PC-9 (cell line): ENCODE results near the gene ZSCAN26. TPM values are rescaled to one million over a fixed set of nuclear protein-coding genes. Genes with fewer than 3 reads are reported as not detected.
"Not testable (repeated sequence)": the region's sequence is repeated elsewhere in the genome, so short reads cannot be mapped to it uniquely, and the experiment has no call there.

Source experiments
- BruUV-seq: library from RNA; stranded (reverse); fragments of 400-500 nt; replicated peaks from 2 replicates; lab custom pipeline; 2021; lab: Mats Ljungman, UMichigan
- CTCF ChIA-PET: fragments of 300-600 bp; sonication (Branson Sonifier 250); formaldehyde crosslinking; loops from one replicate; lab custom pipeline; 2022; ENCODE audit warnings: antibody characterized with exemption; lab: Charles Lee
- POLR2A ChIA-PET: fragments of 300-600 bp; sonication (Branson Sonifier 250); formaldehyde crosslinking; loops from one replicate; lab custom pipeline; 2022; ENCODE audit warnings: antibody characterized with exemption; ENCODE audit not compliant: unreplicated experiment; lab: Charles Lee
- DNase-seq, 2 experiments: peaks; one replicate each; pipeline versions ENCODE4 v3.0.0 to v3.0.0-alpha.2; 2015 to 2022; ENCODE audit warnings: mixed read lengths in 1 of 2
- H2AFZ ChIP-seq: fragments of 200-600 bp; sonication (generic); 2 replicates; pipeline ENCODE4 v1.8.1; 2017; ENCODE audit warnings: antibody characterized with exemption
- H3F3A ChIP-seq: fragments of 200-600 bp; sonication (generic); 2 replicates; pipeline ENCODE4 v1.8.1; 2017; ENCODE audit warnings: antibody characterized with exemption, mild to moderate bottlenecking, low read depth; ENCODE audit not compliant: insufficient read depth
- H3K27ac ChIP-seq: fragments of 200-600 bp; sonication (generic); 2 replicates; pipeline ENCODE4 v1.6.1; 2016; ENCODE audit warnings: mixed run types
- H3K27me3 ChIP-seq: fragments of 200-600 bp; sonication (generic); 2 replicates; pipeline ENCODE4 v1.6.1; 2016; ENCODE audit warnings: low read depth, mixed run types; ENCODE audit not compliant: insufficient read depth
- H3K36me3 ChIP-seq: fragments of 200-600 bp; sonication (generic); 2 replicates; pipeline ENCODE4 v1.6.1; 2016; ENCODE audit warnings: low read depth, mixed run types
- H3K4me1 ChIP-seq: fragments of 200-600 bp; sonication (generic); replicated peaks from 2 replicates; pipeline ENCODE4 v1.6.1; 2016; ENCODE audit warnings: mixed run types; ENCODE audit not compliant: insufficient read depth
- H3K4me2 ChIP-seq: fragments of 200-600 bp; sonication (generic); 2 replicates; pipeline ENCODE4 v1.6.1; 2017; ENCODE audit warnings: mixed run types
- H3K4me3 ChIP-seq: fragments of 200-600 bp; sonication (generic); 2 replicates; pipeline ENCODE4 v1.6.1; 2016; ENCODE audit warnings: mixed run types
- H3K79me2 ChIP-seq: fragments of 200-600 bp; sonication (generic); 2 replicates; pipeline ENCODE4 v1.6.1; 2017; ENCODE audit warnings: low read depth, mixed run types
- H3K9me2 ChIP-seq: fragments of 200-600 bp; sonication (generic); 2 replicates; pipeline ENCODE4 v1.8.1; 2017; ENCODE audit warnings: mild to moderate bottlenecking; ENCODE audit not compliant: insufficient read depth
- H3K9me3 ChIP-seq: fragments of 200-600 bp; sonication (generic); 2 replicates; pipeline ENCODE4 v1.8.1; 2016; ENCODE audit warnings: low read depth; ENCODE audit not compliant: insufficient read depth
- H4K20me1 ChIP-seq: fragments of 200-600 bp; sonication (generic); 2 replicates; pipeline ENCODE4 v1.8.1; 2017; ENCODE audit not compliant: insufficient read depth
- CTCF ChIP-seq: fragments of 200-600 bp; sonication (generic); conservative IDR thresholded peaks from 2 replicates; pipeline ENCODE4 v1.6.1; 2017; ENCODE audit warnings: mixed run types, antibody characterized with exemption, mild to moderate bottlenecking, moderate library complexity
- EZH2 ChIP-seq: fragments of 200-600 bp; sonication (generic); IDR thresholded peaks from 2 replicates; pipeline ENCODE4 v1.8.0; 2017; ENCODE audit warnings: antibody characterized with exemption, low read depth
- intact Hi-C: fragments of 100-400 bp; cut with micrococcal nuclease; formaldehyde crosslinking; loops from one replicate; pipeline ENCODE4 v1.10.0; 2022; ENCODE audit not compliant: unreplicated experiment
- total RNA-seq: library from RNA; stranded (reverse); gene quantifications from 2 replicates; pipeline ENCODE4 v1.2.3, GENCODE V29; 2021

ZSCAN26 gene
- total RNA-seq, 1 experiment from 2014 or later: 14.8 TPM

DNA sequence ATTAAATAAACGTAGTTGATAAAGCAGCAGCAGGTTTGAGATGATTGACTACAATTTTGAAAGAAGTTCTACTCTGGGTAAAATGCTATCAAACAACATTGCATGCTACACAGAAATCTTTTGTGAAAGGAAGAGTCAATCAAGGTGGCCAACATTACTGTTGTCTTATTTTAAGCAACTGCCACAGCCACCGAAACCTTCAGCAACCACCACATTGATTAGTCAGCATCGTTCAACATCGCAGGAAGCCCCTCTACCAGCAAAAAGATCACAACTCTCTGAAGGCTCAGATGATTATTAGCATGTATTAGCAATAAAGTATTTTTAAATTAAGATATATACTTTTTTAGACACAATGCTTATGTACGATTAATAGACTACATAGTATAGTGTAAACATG, 28.4 kb downstream of the ZSCAN26 start:
- BruUV-seq: no TSS peak
- H3K4me3 ChIP-seq: no peak overlapping the region
- H3F3A ChIP-seq: no peaks in the 10 kb centered on the region
- H3K4me1 ChIP-seq: no peaks in the 10 kb centered on the region
- no peaks in the 10 kb centered on the region for H3K9me2 ChIP-seq
- H3K4me2 ChIP-seq: no peak overlapping the region
- H3K27ac ChIP-seq: no peak overlapping the region
- TF ChIP-seq CTCF (no peak), EZH2 (no peak)
- no peak overlapping the region for H2AFZ ChIP-seq
- no peak for DNase-seq
- no peaks in the 10 kb centered on the region for H3K27me3 ChIP-seq
- H4K20me1 ChIP-seq: no peaks in the 10 kb centered on the region
- POLR2A ChIA-PET: no interaction called here
- no peaks in the 10 kb centered on the region for H3K36me3 ChIP-seq
- 0 out of 2 replicates have a peak, but pooled peaks cover 7% of the 10 kb centered on the region for H3K9me3 ChIP-seq
- intact Hi-C loops: no loop called here
- CTCF ChIA-PET: no interaction called here
- H3K79me2 ChIP-seq: no peaks in the 10 kb centered on the region

DNA sequence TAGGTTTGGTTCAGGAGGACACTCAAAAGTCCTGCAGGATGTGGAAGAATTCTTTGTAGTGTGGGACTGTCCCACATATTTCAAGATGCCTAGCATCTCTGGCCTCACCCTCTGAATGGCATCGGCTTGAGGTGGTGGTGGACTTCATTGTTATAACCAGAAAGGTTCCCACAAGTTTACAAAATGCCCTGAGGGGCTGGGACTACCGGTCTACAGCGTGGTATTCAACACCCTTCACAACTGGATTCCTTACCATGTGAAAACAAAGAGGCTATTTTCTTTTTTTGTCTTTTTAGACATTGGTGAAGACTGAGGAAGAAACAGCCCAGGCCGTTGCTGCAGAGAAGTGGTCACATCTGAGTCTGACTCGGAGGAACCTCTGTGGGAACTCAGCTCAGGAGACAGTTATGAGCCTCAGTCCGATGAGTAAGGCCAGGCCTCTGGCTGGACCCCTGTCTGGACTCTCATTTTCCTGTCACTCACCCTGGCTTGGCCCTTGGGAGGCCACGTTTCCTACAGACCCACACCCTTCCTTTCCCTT, 29.6 kb downstream of the ZSCAN26 start:
- intact Hi-C loops: no loop called here
- CTCF ChIA-PET: no interaction called here
- no peaks in the 10 kb centered on the region for H4K20me1 ChIP-seq
- no peak overlapping the region for H3K4me3 ChIP-seq
- BruUV-seq: no TSS peak
- TF ChIP-seq EZH2 (no peak), CTCF (no peak)
- H3K4me2 ChIP-seq: no peak overlapping the region
- no peak overlapping the region for H2AFZ ChIP-seq
- 0 out of 2 replicates have a peak, but pooled peaks cover 5% of the 10 kb centered on the region for H3K9me3 ChIP-seq
- H3K4me1 ChIP-seq: no peaks in the 10 kb centered on the region
- no peaks in the 10 kb centered on the region for H3F3A ChIP-seq
- H3K9me2 ChIP-seq: no peaks in the 10 kb centered on the region
- H3K27me3 ChIP-seq: no peaks in the 10 kb centered on the region
- H3K27ac ChIP-seq: no peak overlapping the region
- POLR2A ChIA-PET: no interaction called here
- DNase-seq: no peak
- no peaks in the 10 kb centered on the region for H3K36me3 ChIP-seq
- no peaks in the 10 kb centered on the region for H3K79me2 ChIP-seq

- TF ChIP-seq CTCF (no peak), EZH2 (no peak)
- H3K36me3 ChIP-seq: no peaks in the 10 kb centered on the region
- BruUV-seq: no TSS peak
- ChIA-PET POLR2A (no interaction called here), CTCF (no interaction called here)
- H3K4me2 ChIP-seq: no peak overlapping the region
- intact Hi-C loops: no loop called here
- H4K20me1 ChIP-seq: no peaks in the 10 kb centered on the region
- H3K79me2 ChIP-seq: no peaks in the 10 kb centered on the region
- H2AFZ ChIP-seq: no peak overlapping the region
- no peak overlapping the region for H3K4me3 ChIP-seq
- H3K9me2 ChIP-seq: no peaks in the 10 kb centered on the region
- H3F3A ChIP-seq: no peaks in the 10 kb centered on the region
- no peaks in the 10 kb centered on the region for H3K4me1 ChIP-seq
- H3K27me3 ChIP-seq: no peaks in the 10 kb centered on the region
- H3K9me3 ChIP-seq: no peaks in the 10 kb centered on the region
- no peak for DNase-seq
- no peak overlapping the region for H3K27ac ChIP-seq
These were observed 36.6 kb downstream of the ZSCAN26 start for GRCh38 chr6:28303570-28303969.

DNA sequence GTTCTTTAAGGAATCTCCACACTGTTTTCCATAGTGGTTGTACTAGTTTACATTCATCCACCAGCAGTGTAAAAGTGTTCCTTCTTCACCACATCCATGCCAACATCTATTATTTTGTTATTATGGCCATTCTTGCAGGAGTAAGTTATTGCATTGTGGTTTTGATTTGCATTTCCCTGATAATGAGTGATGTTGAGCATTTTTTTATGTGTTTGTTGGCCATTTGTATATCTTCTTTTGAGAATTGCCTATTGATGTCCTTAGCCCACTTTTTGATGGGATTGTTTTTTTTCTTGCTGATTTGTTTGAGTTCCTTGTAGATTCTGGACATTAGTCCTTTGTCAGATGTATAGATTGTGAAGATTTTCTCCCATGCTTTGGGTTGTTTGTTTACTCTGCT, 39.4 kb downstream of the ZSCAN26 start:
- BruUV-seq, H3K36me3 ChIP-seq, H3K27me3 ChIP-seq, POLR2A ChIA-PET, intact Hi-C loops, H4K20me1 ChIP-seq, H2AFZ ChIP-seq, H3K4me2 ChIP-seq, H3K79me2 ChIP-seq, H3F3A ChIP-seq, H3K27ac ChIP-seq, H3K4me1 ChIP-seq, H3K4me3 ChIP-seq, H3K9me2 ChIP-seq, DNase-seq, H3K9me3 ChIP-seq: not testable (repeated sequence)
- CTCF ChIA-PET: interaction anchor here (0.6 kb wide), 1 partner anchor 122 kb away, joined by 3 read pairs; no protein-coding TSS in a partner anchor
